GM06990 (cell line): ENCODE data around the gene VASP.

Experiments used
- DNase-seq: peaks from one replicate; pipeline ENCODE4 v3.0.0-alpha.2; 2011; ENCODE audit not compliant: insufficient read length; ENCODE audit errors: extremely low read depth
- H3K27me3 ChIP-seq: replicated peaks from 2 replicates; pipeline ENCODE4 v1.6.0; 2011; ENCODE audit warnings: low read length; ENCODE audit not compliant: control insufficient read depth, insufficient read depth
- H3K36me3 ChIP-seq: 2 replicates; pipeline ENCODE4 v1.5.1; 2011; ENCODE audit warnings: low read length; ENCODE audit not compliant: control insufficient read depth, insufficient read depth
- H3K4me3 ChIP-seq: replicated peaks from 2 replicates; pipeline ENCODE4 v1.5.1; 2011; ENCODE audit warnings: low read depth, mild to moderate bottlenecking, control low read depth, low read length
- TF ChIP-seq, protein P1 (sequence below): IDR thresholded peaks from 2 replicates; pipeline ENCODE4 v1.5.1; 2011; ENCODE audit warnings: low read length, control low read depth, mild to moderate bottlenecking, inconsistent platforms; ENCODE audit not compliant: insufficient read depth, poor library complexity, severe bottlenecking

VASP gene

DNA sequence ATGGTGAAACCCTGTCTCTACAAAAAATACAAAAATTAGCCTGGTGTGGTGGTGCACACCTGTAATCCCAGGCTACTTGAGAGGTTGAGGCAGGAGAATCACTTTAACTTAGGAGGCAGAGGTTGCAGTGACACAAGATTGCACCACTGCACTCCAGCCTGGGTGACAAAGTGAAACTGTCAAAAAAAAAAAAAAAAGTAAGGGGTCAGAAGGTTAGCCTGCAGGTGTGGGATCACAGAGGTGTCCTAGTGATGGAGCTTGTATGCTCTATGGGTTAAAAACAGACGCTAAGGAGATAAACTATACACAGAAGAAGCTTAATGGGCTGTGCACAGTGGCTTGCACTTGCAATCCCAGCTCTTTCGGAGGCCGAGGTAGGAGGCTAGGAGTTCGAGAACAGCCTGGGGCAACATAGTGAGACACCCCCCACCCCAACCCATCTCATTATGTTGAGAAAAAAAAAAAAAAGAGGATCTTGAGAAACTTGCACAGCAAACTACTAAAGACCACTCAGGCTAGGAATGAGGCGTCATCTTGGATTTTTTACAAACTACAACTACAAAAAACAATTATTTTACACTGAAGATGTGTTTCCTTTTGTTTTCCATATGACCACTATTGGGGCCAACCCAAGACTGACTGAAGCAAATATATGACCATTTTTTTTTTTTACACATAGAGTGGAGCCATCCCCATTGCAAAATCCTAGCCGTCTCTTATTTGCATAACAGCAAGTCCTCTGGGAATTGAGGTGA, 31.6 kb upstream of the VASP start:
- Histone ChIP-seq H3K36me3 (no peaks in the 10 kb centered on the region), H3K27me3 (no peaks in the 10 kb centered on the region), H3K4me3 (no peak overlapping the region)
- TF ChIP-seq, protein P1, sequence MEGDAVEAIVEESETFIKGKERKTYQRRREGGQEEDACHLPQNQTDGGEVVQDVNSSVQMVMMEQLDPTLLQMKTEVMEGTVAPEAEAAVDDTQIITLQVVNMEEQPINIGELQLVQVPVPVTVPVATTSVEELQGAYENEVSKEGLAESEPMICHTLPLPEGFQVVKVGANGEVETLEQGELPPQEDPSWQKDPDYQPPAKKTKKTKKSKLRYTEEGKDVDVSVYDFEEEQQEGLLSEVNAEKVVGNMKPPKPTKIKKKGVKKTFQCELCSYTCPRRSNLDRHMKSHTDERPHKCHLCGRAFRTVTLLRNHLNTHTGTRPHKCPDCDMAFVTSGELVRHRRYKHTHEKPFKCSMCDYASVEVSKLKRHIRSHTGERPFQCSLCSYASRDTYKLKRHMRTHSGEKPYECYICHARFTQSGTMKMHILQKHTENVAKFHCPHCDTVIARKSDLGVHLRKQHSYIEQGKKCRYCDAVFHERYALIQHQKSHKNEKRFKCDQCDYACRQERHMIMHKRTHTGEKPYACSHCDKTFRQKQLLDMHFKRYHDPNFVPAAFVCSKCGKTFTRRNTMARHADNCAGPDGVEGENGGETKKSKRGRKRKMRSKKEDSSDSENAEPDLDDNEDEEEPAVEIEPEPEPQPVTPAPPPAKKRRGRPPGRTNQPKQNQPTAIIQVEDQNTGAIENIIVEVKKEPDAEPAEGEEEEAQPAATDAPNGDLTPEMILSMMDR, result no peak
- no peak for DNase-seq

DNA sequence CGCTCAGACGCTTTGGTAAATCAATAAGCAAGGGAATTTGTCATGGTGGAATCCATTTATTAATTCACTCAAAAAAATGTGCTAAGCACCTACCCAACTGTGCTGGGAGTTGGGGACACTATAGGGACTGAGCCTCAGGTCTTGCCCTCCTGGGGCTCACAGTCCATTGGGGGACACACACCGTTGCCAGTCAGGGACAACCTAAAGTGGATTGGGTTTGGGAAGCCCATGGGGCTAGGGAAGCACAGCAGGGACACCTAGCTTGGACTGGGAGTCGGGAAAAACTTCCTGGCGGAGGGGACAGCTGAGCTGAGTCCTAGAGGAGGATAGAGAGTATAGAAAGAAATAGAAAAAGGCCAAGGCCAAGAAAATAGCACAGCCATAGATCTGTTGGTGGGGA, 31.0 kb upstream of the VASP start:
- Histone ChIP-seq H3K27me3 (no peaks in the 10 kb centered on the region), H3K4me3 (no peak overlapping the region), H3K36me3 (no peaks in the 10 kb centered on the region)
- DNase-seq, result no peak
- TF ChIP-seq, protein P1, result no peak

DNA sequence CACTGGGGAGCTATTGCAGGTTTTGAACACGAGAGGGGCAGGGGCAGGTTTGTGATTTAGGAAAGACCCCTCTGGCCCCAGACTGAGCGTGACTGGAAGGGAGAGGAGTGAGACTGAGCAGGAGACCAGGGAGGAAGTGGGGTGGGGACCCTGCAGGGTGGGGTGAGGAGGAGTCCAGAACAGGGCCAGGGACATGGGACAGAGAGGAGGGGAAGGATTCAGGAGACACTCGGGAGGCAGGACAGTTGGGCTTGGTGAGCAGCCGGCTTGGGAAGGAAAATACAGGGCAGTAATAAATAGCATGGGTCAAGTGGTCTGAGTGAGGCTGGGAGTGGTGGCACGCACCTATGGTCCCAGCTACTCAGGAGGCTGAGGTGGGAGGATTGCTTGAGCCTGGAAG, 30.1 kb upstream of the VASP start:
- DNase-seq, result no peak
- TF ChIP-seq, protein P1, result no peak
- no peak overlapping the region for H3K4me3 ChIP-seq
- no peaks in the 10 kb centered on the region for H3K27me3 ChIP-seq
- no peaks in the 10 kb centered on the region for H3K36me3 ChIP-seq

DNA sequence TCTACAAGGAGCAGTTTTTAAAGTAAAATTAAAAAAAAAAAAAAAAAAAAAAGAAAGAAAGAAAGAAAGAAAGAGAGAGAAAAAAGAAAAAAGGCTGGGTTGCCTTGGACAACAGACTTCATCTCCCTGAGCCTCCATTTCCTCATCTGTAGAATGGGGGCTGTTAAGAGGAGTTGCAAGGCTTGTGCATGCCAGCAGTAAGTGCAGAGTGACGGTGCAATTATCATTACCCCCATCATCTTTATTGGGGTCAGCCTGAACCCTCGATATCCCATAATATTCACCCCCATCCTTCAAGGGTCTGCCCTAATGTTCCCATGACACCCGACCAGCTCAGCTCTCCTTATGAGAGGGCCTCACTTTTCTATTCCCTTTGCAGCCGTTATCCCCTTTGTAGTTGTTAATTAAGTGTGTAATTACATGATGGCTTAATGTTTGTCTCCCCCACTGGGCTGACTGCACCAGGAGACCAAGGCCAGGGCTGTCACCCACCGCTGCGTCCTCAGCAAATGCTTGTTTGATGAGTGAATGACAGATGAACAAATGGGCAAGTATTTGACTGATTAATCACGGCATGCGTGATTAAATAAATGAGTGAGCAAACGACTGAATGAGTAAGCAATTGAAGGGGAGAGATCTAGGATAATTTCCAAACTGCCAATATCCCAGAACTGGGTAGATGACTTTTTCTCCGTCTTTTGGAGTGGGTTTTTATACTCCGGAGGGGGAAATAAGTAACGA, 29.4 kb upstream of the VASP start:
- no peaks in the 10 kb centered on the region for H3K36me3 ChIP-seq
- H3K27me3 ChIP-seq, result no peaks in the 10 kb centered on the region
- no peak for DNase-seq
- peak overlapping the region; percentile 62 for H3K4me3 ChIP-seq
- TF ChIP-seq, protein P1, result no peak

DNA sequence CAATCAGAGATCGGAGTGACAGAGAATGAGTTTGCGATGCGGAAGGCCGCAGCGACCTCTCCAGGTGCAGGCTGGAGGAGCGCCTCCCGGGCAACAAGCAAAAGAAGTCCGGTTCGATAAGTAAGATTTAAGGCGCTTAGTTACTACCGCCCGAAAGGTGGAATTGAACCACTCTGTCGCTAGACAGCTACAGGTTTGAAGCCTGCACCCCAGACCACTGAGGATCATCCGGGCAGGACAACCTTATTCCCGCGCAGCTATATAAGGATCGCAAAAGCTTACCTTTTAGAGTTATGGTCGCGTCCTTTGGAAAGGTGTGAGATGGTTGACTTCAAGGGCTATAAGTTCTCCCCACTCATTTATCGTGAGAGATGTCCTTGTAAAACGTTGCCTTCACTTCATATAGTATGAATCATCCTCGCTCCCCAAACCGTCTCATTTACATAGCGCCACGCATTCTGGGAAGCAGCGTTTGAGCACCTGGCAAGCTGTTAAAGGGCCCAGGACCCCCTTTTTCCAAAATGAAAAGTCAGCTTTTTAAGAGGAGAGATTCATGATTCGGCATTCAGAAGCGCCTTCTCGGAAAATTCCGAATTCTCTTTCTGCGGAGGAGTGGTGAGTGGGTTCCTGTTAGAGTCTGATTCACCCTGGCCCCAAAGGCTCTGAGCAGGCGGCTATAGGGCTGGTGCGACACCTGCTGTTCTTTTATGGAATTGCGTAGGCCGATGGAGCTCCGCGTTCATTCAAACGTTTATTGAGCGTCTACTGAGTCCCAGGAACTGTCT, 28.6 kb upstream of the VASP start:
- H3K4me3 ChIP-seq, result peak overlapping the region; percentile 62
- TF ChIP-seq, protein P1, result peak; percentile 91
- H3K36me3 ChIP-seq, result no peaks in the 10 kb centered on the region
- DNase-seq, result peak; percentile 89
- H3K27me3 ChIP-seq, result no peaks in the 10 kb centered on the region
